Caco-2 (cell line): ENCODE data around the gene ZBTB43. TPM values are rescaled to one million over a fixed set of nuclear protein-coding genes. Genes with fewer than 3 reads are reported as not detected.

Source experiments
- BruUV-seq: library from RNA; stranded (reverse); fragments of 400-500 nt; replicated peaks from 2 replicates; lab custom pipeline; 2021; lab: Mats Ljungman, UMichigan
- CTCF ChIA-PET: fragments of 300-600 bp; sonication (Branson Sonifier 250); formaldehyde crosslinking; loops from one replicate; lab custom pipeline; 2022; ENCODE audit warnings: antibody characterized with exemption; lab: Charles Lee
- POLR2A ChIA-PET: fragments of 300-600 bp; sonication (Branson Sonifier 250); formaldehyde crosslinking; loops from one replicate; lab custom pipeline; 2022; ENCODE audit warnings: antibody characterized with exemption; lab: Charles Lee
- DNase-seq, 2 experiments: peaks; one replicate each; pipeline versions ENCODE4 v3.0.0 to v3.0.0-alpha.2; 2020 to 2022
- H3K27me3 ChIP-seq: replicated peaks from 2 replicates; pipeline ENCODE4 v1.6.0; 2011; ENCODE audit warnings: low read length; ENCODE audit not compliant: control insufficient read depth, insufficient read depth
- H3K36me3 ChIP-seq: 2 replicates; pipeline ENCODE4 v1.5.1; 2011; ENCODE audit warnings: low read length; ENCODE audit not compliant: control insufficient read depth, insufficient read depth
- H3K4me1 ChIP-seq: fragments of 250-450 bp; sonication (Bioruptor Pico); 2 replicates; pipeline ENCODE4 v1.5.1; 2020; ENCODE audit warnings: mild to moderate bottlenecking
- H3K4me3 ChIP-seq: 2 replicates; pipeline ENCODE4 v1.5.1; 2011; ENCODE audit warnings: low read depth, mild to moderate bottlenecking, control low read depth, low read length
- H3K9me3 ChIP-seq: fragments of 250-450 bp; sonication (Bioruptor Pico); 2 replicates; pipeline ENCODE4 v1.5.1; 2020; ENCODE audit warnings: mild to moderate bottlenecking, moderate library complexity
- H3K27ac Mint-ChIP-seq: one replicate; pipeline ENCODE4 v1.8.0; 2022; ENCODE audit warnings: mixed read lengths; ENCODE audit not compliant: unreplicated experiment
- H3K27me3 Mint-ChIP-seq: one replicate; pipeline ENCODE4 v1.8.0; 2022; ENCODE audit warnings: mixed read lengths; ENCODE audit not compliant: insufficient read depth, unreplicated experiment
- H3K36me3 Mint-ChIP-seq: one replicate; pipeline ENCODE4 v1.8.0; 2022; ENCODE audit warnings: mild to moderate bottlenecking, mixed read lengths; ENCODE audit not compliant: insufficient read depth, unreplicated experiment
- H3K4me1 Mint-ChIP-seq: one replicate; pipeline ENCODE4 v1.8.0; 2022; ENCODE audit warnings: low read depth, mixed read lengths; ENCODE audit not compliant: unreplicated experiment
- H3K4me3 Mint-ChIP-seq: one replicate; pipeline ENCODE4 v1.8.0; 2022; ENCODE audit warnings: mild to moderate bottlenecking, moderate library complexity, mixed read lengths; ENCODE audit not compliant: unreplicated experiment
- H3K9me3 Mint-ChIP-seq: one replicate; pipeline ENCODE4 v1.8.0; 2022; ENCODE audit warnings: mixed read lengths; ENCODE audit not compliant: unreplicated experiment
- intact Hi-C: fragments of 100-400 bp; cut with micrococcal nuclease; formaldehyde crosslinking; loops from one replicate; pipeline ENCODE4 v1.10.0; 2022; ENCODE audit not compliant: unreplicated experiment
- total RNA-seq: library from RNA; stranded (reverse); gene quantifications from 2 replicates; pipeline ENCODE4 v1.2.3, GENCODE V29; 2022
- TF ChIP-seq, protein P1 (sequence below), 2 experiments: fragments of 200-600 bp in 1 of 2; IDR thresholded peaks; 1 replicate in 1 of 2; 2 replicates in 1 of 2; pipeline versions ENCODE4 v1.5.1 to v1.8.0; 2011 to 2022; ENCODE audit warnings: antibody characterized with exemption in 1 of 2, control low read depth in 1 of 2, inconsistent platforms in 1 of 2, low read depth in 1 of 2, low read length in 1 of 2, mild to moderate bottlenecking in 1 of 2, moderate library complexity in 1 of 2; ENCODE audit not compliant: insufficient read depth in 1 of 2, severe bottlenecking in 1 of 2, unreplicated experiment in 1 of 2

ZBTB43 gene
- total RNA-seq, 1 experiment from 2014 or later: 18.5 TPM

- DNase-seq: no peak
- ChIA-PET CTCF (interaction anchor here (1.4 kb wide), 1 partner anchor 83 kb away, joined by 3 read pairs; no protein-coding TSS in a partner anchor), POLR2A (no interaction called here)
- Histone ChIP-seq H3K27me3 (no peaks in the 10 kb centered on the region), H3K36me3 (no peaks in the 10 kb centered on the region), H3K9me3 (no peaks in the 10 kb centered on the region), H3K4me1 (peaks cover 6% of the 10 kb centered on the region; the same call in 1 of the 2 replicates), H3K4me3 (no peak overlapping the region)
- Mint-ChIP-seq H3K27ac (no peak overlapping the region), H3K27me3 (peaks cover 11% of the 10 kb centered on the region), H3K36me3 (no peaks in the 10 kb centered on the region), H3K4me1 (peaks cover 17% of the 10 kb centered on the region), H3K4me3 (no peak overlapping the region), H3K9me3 (no peaks in the 10 kb centered on the region)
- intact Hi-C loops: no loop called here
- BruUV-seq: no TSS peak
- TF ChIP-seq, protein P1, sequence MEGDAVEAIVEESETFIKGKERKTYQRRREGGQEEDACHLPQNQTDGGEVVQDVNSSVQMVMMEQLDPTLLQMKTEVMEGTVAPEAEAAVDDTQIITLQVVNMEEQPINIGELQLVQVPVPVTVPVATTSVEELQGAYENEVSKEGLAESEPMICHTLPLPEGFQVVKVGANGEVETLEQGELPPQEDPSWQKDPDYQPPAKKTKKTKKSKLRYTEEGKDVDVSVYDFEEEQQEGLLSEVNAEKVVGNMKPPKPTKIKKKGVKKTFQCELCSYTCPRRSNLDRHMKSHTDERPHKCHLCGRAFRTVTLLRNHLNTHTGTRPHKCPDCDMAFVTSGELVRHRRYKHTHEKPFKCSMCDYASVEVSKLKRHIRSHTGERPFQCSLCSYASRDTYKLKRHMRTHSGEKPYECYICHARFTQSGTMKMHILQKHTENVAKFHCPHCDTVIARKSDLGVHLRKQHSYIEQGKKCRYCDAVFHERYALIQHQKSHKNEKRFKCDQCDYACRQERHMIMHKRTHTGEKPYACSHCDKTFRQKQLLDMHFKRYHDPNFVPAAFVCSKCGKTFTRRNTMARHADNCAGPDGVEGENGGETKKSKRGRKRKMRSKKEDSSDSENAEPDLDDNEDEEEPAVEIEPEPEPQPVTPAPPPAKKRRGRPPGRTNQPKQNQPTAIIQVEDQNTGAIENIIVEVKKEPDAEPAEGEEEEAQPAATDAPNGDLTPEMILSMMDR (IDR thresholded peaks at IDR 0.05; ENCODE audit: insufficient read depth in 1 of 2, low read depth in 1 of 2, low read length in 1 of 2, severe bottlenecking in 1 of 2, unreplicated experiment in 1 of 2): no peak
Measured at GRCh38 chr9:126788634-126789349, 16.0 kb upstream of the ZBTB43 start.

- Mint-ChIP-seq H3K27me3 (peaks cover 11% of the 10 kb centered on the region), H3K4me3 (no peak overlapping the region), H3K4me1 (peaks cover 17% of the 10 kb centered on the region), H3K9me3 (no peaks in the 10 kb centered on the region), H3K36me3 (no peaks in the 10 kb centered on the region), H3K27ac (no peak overlapping the region)
- Histone ChIP-seq H3K4me3 (no peak overlapping the region), H3K36me3 (no peaks in the 10 kb centered on the region), H3K4me1 (peaks cover 6% of the 10 kb centered on the region; the same call in 1 of the 2 replicates), H3K27me3 (no peaks in the 10 kb centered on the region), H3K9me3 (no peaks in the 10 kb centered on the region)
- BruUV-seq: no TSS peak
- ChIA-PET CTCF (interaction anchor here (2.0 kb wide), 1 partner anchor 9 kb away, joined by 9 read pairs; no protein-coding TSS in a partner anchor), POLR2A (no interaction called here)
- TF ChIP-seq, protein P1 (IDR thresholded peaks at IDR 0.05; ENCODE audit: insufficient read depth in 1 of 2, low read depth in 1 of 2, low read length in 1 of 2, severe bottlenecking in 1 of 2, unreplicated experiment in 1 of 2): no peak
- no peak for DNase-seq
- intact Hi-C loops: no loop called here
Measured at GRCh38 chr9:126790561-126790960, 14.3 kb upstream of the ZBTB43 start.

GRCh38 chr9:126791406-126792230, 13.2 kb upstream of the ZBTB43 start:
- Mint-ChIP-seq H3K27ac (peak overlapping the region; percentile 22), H3K4me3 (no peak overlapping the region), H3K4me1 (peaks cover 17% of the 10 kb centered on the region), H3K9me3 (no peaks in the 10 kb centered on the region), H3K36me3 (no peaks in the 10 kb centered on the region), H3K27me3 (peaks cover 10% of the 10 kb centered on the region)
- CTCF ChIA-PET: interaction anchor here (2.0 kb wide), 1 partner anchor 10 kb away, joined by 9 read pairs; no protein-coding TSS in a partner anchor
- TF ChIP-seq, protein P1 (IDR thresholded peaks at IDR 0.05; ENCODE audit: insufficient read depth in 1 of 2, low read depth in 1 of 2, low read length in 1 of 2, severe bottlenecking in 1 of 2, unreplicated experiment in 1 of 2): no peak
- no TSS peak for BruUV-seq
- Histone ChIP-seq H3K27me3 (no peaks in the 10 kb centered on the region), H3K4me3 (no peak overlapping the region), H3K9me3 (no peaks in the 10 kb centered on the region), H3K4me1 (peaks cover 6% of the 10 kb centered on the region; the same call in 1 of the 2 replicates), H3K36me3 (no peaks in the 10 kb centered on the region)
- intact Hi-C loops: no loop called here
- DNase-seq: peak in 1 of 2 experiments; percentile 49
- POLR2A ChIA-PET: no interaction called here
